Measurements from ENCODE around the gene ARHGAP19.

ARHGAP19 gene

GRCh38 chr10:97325754-97326153, 33.3 kb upstream of the ARHGAP19 start:
- no peak for TF ChIP-seq CTCF (IDR thresholded peaks at IDR 0.05; ENCODE audit: insufficient read depth, low read length, poor library complexity, severe bottlenecking)
- H3K36me3 ChIP-seq (ENCODE audit: control insufficient read depth, insufficient read depth, low read length), result no peaks in the 10 kb centered on the region
- H3K4me3 ChIP-seq (replicated peaks; ENCODE audit: low read depth, low read length), result no peak overlapping the region
- no peak for DNase-seq (ENCODE audit: extremely low read depth, insufficient read length)
- H3K27me3 ChIP-seq (replicated peaks; ENCODE audit: control insufficient read depth, insufficient read depth, low read length), result no peaks in the 10 kb centered on the region

- H3K36me3 ChIP-seq (ENCODE audit: control insufficient read depth, insufficient read depth, low read length), result no peaks in the 10 kb centered on the region
- no peak overlapping the region for H3K4me3 ChIP-seq (replicated peaks; ENCODE audit: low read depth, low read length)
- DNase-seq (ENCODE audit: extremely low read depth, insufficient read length), result no peak
- no peaks in the 10 kb centered on the region; the same call in 1 of the 2 replicates for H3K27me3 ChIP-seq (replicated peaks; ENCODE audit: control insufficient read depth, insufficient read depth, low read length)
- no peak for TF ChIP-seq CTCF (IDR thresholded peaks at IDR 0.05; ENCODE audit: insufficient read depth, low read length, poor library complexity, severe bottlenecking)
Measured at GRCh38 chr10:97323501-97323900, 31.1 kb upstream of the ARHGAP19 start.

- no peak overlapping the region for H3K4me3 ChIP-seq (replicated peaks; ENCODE audit: low read depth, low read length)
- no peak for DNase-seq (ENCODE audit: extremely low read depth, insufficient read length)
- H3K36me3 ChIP-seq (ENCODE audit: control insufficient read depth, insufficient read depth, low read length), result no peaks in the 10 kb centered on the region
- no peak for TF ChIP-seq CTCF (IDR thresholded peaks at IDR 0.05; ENCODE audit: insufficient read depth, low read length, poor library complexity, severe bottlenecking)
- H3K27me3 ChIP-seq (replicated peaks; ENCODE audit: control insufficient read depth, insufficient read depth, low read length), result no peaks in the 10 kb centered on the region; the same call in 1 of the 2 replicates
Measured at GRCh38 chr10:97321804-97322190, 29.4 kb upstream of the ARHGAP19 start.

GRCh38 chr10:97321032-97321803, 28.8 kb upstream of the ARHGAP19 start:
- Histone ChIP-seq H3K4me3 (replicated peaks; ENCODE audit: low read depth, low read length) (no peak overlapping the region), H3K27me3 (replicated peaks; ENCODE audit: control insufficient read depth, insufficient read depth, low read length) (no peaks in the 10 kb centered on the region; the same call in 1 of the 2 replicates), H3K36me3 (ENCODE audit: control insufficient read depth, insufficient read depth, low read length) (no peaks in the 10 kb centered on the region)
- DNase-seq (ENCODE audit: extremely low read depth, insufficient read length), result no peak
- TF ChIP-seq CTCF (IDR thresholded peaks at IDR 0.05; ENCODE audit: insufficient read depth, low read length, poor library complexity, severe bottlenecking), result no peak

- H3K27me3 ChIP-seq (replicated peaks; ENCODE audit: control insufficient read depth, insufficient read depth, low read length), result no peaks in the 10 kb centered on the region; the same call in 1 of the 2 replicates
- no peak for TF ChIP-seq CTCF (IDR thresholded peaks at IDR 0.05; ENCODE audit: insufficient read depth, low read length, poor library complexity, severe bottlenecking)
- DNase-seq (ENCODE audit: extremely low read depth, insufficient read length), result no peak
- peak overlapping the region; percentile 20; the same call in 1 of the 2 replicates for H3K4me3 ChIP-seq (replicated peaks; ENCODE audit: low read depth, low read length)
- no peaks in the 10 kb centered on the region for H3K36me3 ChIP-seq (ENCODE audit: control insufficient read depth, insufficient read depth, low read length)
Measured at GRCh38 chr10:97320480-97321031, 28.1 kb upstream of the ARHGAP19 start.
